ENCODE data around the gene SORCS3.

SORCS3 gene

DNA sequence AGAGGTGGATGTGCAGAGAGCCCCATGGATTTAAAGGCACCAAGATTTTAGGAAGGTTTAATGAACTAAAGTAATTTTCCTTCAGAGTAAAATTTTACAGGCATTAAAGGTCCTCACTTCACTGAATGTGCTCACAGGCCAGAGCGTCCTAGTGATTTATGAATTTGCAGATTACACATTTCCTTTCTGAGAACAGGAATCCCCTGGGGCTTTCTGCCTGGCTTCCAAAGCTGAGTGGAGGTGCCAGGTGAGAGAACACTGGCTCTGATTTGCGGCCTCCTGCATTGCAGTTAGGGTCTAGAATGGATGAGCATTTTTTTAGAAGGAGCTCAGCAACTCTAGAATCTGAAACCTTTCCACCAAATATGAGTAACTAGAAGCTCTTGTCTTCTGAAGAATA is 194.3 kb downstream of the SORCS3 start:
- DNase-seq (ENCODE audit: low read depth in 2 of 2) = no peak

DNA sequence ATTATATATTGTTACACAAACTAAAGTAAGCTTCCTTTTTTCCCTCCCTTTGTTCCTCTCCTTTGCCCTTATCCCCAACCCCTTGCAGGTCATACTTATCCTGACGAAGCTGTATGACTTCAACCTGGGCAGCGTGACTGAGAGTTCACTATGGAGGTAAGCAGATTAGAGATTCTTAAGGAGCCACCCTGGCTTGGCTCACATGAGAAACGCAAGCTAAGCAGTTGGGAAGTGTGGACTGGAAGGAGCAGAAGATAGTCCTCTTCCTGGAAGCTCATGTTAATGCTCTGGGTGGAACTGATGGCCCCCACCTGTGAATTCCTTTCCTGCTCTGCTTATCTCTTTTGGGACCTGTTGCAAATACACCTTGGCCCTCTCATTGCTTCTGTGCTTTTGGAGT is 201.6 kb downstream of the SORCS3 start:
- no peak for DNase-seq (ENCODE audit: low read depth in 2 of 2)

GRCh38 chr10:104844073-104844472 is 203.0 kb downstream of the SORCS3 start:
- no peak for DNase-seq (ENCODE audit: low read depth in 2 of 2)

- no peak for DNase-seq (ENCODE audit: low read depth in 2 of 2)
These were observed 208.9 kb downstream of the SORCS3 start for GRCh38 chr10:104850023-104850422.

GRCh38 chr10:104867966-104868598 is 227.0 kb downstream of the SORCS3 start:
- DNase-seq (ENCODE audit: low read depth in 2 of 2) = no peak

GRCh38 chr10:104872691-104873090 is 231.6 kb downstream of the SORCS3 start:
- DNase-seq (ENCODE audit: low read depth in 2 of 2) = no peak

GRCh38 chr10:104873161-104873560 is 232.1 kb downstream of the SORCS3 start:
- DNase-seq (ENCODE audit: low read depth in 2 of 2) = no peak

DNA sequence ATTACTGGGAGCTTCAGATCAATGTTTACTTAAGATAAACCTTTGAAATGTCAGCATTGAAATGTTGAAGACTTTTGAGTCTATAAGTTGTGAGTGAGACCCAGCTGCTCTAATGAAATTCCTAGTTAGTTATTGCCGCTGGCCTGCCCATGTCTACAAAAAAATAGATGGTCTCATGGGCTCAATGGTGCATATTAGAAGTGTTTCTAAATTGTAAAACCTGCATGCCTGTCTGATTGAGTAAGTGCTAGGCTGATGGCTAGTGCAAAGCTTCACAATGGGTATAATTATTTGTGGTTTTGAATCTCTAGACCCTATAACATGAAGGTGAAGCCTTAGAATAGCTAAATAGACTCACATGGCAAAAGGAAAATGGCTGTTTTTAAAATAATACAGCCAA is 234.5 kb downstream of the SORCS3 start:
- no peak for DNase-seq (ENCODE audit: low read depth in 2 of 2)

- DNase-seq (ENCODE audit: low read depth in 2 of 2) = no peak
These were observed 239.7 kb downstream of the SORCS3 start for GRCh38 chr10:104880624-104881398.

GRCh38 chr10:104881740-104882139 is 240.7 kb downstream of the SORCS3 start:
- DNase-seq (ENCODE audit: low read depth in 2 of 2) = no peak

GRCh38 chr10:104892879-104893617 is 252.0 kb downstream of the SORCS3 start:
- DNase-seq (ENCODE audit: low read depth in 2 of 2) = no peak

DNA sequence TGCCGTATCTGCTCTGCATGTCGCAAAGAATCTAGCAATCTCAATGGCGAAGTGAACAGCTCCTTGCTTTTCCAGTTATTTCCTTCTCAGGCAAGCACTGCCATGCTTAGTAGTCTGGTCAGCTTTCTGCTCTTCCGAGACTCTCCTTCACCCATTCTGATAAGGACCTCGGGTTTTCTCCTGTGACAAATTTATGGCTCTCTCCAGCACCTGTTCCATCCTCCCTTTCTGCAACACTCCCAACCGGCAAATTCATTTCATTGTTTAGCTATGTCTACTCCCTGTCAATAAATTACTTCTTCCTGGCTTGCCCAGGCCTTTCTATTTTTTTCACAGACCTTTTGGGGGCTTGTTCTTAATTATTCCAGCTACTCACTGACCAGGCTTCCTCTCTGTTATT is 252.6 kb downstream of the SORCS3 start:
- DNase-seq (ENCODE audit: low read depth in 2 of 2) = no peak

DNA sequence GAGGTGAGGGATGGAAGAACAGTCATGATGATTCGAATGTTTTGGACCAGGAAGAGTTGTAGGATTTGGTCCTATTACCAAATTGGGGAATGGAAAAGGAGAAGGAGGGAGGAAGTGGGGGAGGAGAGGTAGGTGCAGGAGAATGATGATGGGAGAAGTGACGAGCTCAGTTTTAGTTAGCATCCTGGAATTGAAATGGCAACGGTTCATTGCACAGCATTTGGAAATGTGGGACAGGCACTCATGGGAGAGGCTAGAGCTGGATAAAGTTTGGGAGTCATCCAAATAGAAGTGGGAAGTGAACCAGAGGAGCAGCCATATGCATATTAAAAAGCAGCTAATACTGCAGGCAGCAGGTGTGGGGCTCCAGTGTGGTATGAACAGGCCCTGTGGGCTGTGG is 253.6 kb downstream of the SORCS3 start:
- no peak for DNase-seq (ENCODE audit: low read depth in 2 of 2)

- no peak for DNase-seq (ENCODE audit: low read depth in 2 of 2)
These were observed 254.5 kb downstream of the SORCS3 start for GRCh38 chr10:104895541-104895940.

- DNase-seq (ENCODE audit: low read depth in 2 of 2) = no peak
These were observed 254.9 kb downstream of the SORCS3 start for GRCh38 chr10:104895981-104896380.

DNA sequence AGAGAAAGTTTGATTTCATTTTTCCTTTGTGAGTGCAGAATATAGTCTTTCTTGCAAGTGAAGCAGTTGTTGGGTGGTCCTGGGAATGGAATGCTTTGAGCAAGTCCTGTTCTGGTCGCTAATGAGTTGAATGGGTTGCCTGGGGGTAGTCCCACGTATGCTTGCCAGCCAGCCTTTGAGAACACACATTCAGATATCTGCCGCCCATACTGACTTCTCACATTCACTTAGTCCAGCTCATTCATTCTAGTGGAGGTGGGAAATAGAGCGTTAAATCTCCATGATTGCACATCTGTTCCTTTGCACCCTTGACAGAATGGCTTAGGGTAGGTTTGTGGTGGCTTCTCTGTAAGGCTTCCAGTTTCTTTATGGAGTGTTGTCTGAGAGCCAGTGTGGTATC is 256.6 kb downstream of the SORCS3 start:
- DNase-seq (ENCODE audit: low read depth in 2 of 2) = no peak

DNA sequence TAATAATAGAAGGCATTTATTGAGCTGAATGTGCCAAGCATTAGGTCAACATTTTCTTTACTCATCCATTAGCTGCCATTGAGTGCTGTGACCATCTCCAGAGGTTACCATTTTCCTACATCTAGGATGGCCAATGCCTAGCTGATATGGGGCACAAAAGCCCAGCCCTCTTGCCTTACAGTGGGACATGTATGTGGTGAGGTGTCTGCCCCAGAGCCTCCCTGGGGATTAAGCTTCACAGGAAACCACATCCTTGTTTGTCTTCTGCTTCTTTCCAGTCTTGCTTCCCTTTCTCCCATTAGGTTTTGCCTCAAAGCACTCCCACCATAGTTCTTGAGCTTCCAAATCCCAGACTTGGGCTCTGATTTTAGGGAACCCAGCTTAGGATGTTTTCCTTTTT is 258.7 kb downstream of the SORCS3 start:
- DNase-seq (ENCODE audit: low read depth in 2 of 2) = no peak

DNA sequence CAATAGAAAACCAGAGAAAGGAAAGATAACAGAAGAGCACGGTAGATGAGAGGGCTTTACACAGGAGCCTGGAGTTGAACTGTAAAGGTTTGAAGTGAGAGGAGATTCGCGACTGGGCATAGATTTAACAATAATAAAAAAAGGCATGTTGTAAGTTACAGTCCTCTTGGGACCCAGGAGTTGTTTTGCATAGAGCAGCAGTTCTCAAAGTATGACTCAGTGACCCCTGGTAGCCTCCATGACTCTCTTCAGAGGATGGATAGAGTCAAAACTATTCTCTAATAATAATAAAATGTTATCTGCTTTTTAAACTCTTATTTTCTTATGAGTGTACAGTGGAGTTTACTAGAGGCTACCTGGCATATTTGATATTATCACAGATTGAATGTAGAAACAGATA is 262.3 kb downstream of the SORCS3 start:
- no peak for DNase-seq (ENCODE audit: low read depth in 2 of 2)

DNA sequence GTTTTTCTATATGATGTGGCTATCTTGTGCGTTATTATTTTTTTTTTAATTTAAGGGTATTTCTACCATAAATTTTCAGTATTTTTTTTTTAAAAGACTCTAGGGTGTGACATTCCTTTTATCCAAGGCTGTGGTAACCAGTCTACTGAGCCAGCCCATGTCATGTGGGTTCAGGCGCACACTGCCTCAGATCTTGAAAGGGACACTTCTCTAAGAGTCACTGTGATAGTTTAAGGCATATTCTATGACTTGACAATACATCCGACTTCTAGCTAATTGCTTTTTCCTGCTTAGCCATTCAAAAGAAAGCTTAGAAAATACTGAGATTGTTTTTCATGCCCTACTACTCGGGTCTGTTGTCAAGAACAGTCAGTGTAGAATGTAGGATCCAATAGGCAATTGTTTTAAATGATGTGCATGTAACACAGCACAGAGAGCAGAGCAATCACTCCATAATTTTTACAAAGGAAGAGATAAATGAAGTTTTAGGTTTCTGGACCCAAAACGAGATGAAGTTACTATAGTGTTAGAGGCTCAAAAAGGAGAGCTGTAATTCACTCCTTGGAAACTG is 263.7 kb downstream of the SORCS3 start:
- no peak for DNase-seq (ENCODE audit: low read depth in 2 of 2)

DNA sequence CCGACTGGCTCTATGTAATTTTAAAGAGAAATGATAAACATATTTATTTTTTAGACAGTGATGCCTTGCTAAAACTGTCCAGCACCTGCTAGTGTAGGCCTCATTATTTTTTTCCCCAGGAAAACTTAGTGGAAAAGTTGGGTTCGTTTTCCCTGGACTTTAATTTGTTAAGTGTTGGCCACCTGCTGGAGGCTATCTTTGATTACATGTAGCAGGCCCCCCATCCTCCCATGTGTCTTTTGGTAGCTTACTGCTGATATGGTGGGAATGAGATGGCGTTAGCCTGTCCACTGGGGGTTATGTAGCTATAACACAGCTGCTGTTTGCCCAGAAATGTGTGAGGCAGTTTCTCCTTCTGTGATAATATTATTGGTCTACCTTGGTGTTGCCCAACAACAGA is 265.0 kb downstream of the SORCS3 start:
- no peak for DNase-seq (ENCODE audit: low read depth in 2 of 2)

GRCh38 chr10:104907521-104907920 is 266.4 kb downstream of the SORCS3 start:
- no peak for DNase-seq (ENCODE audit: low read depth in 2 of 2)

DNA sequence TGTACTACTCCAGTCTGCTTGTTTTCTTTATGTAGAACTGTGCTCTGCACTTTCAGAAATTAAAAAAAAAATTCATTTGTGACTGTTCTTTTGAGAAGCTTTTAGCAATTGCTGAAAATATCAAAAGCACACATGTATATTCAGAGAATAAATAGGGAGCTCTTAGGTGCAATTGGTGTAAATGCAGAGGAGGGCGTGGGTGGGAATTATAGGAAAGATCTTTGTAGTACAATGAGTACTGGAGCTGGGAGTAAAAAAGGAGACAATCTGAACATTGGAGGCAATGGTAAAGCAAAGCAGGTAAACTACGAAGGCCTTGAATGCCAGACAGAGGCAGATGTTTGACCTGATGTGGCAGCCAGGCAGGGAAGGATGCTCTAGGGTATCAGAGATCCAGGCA is 267.5 kb downstream of the SORCS3 start:
- DNase-seq (ENCODE audit: low read depth in 2 of 2) = no peak

GRCh38 chr10:104910712-104911111 is 269.6 kb downstream of the SORCS3 start:
- no peak for DNase-seq (ENCODE audit: low read depth in 2 of 2)

All from stimulated activated CD8-positive, alpha-beta memory T cell treated with anti-CD3 and anti-CD28 coated beads, Interleukin-2, amount 100 ng/mL, for 48 hours (primary cell).